Superior temporal gyrus (tissue), 1 donor: ENCODE measurements around the gene CDIPT.

Experiments
- DNase-seq: peaks from one replicate; pipeline ENCODE4 v3.0.0-alpha.2; 2016; ENCODE audit errors: extremely low spot score

CDIPT gene

GRCh38 chr16:29811170-29811895 lies 51.7 kb downstream of the CDIPT start:
- DNase-seq: peak; percentile 90

- no peak for DNase-seq
Observed at GRCh38 chr16:29810699-29811169, 52.3 kb downstream of the CDIPT start.

GRCh38 chr16:29809850-29810698 lies 53.0 kb downstream of the CDIPT start:
- DNase-seq: no peak

GRCh38 chr16:29809031-29809747 lies 53.8 kb downstream of the CDIPT start:
- DNase-seq: no peak
